Activated CD8-positive, alpha-beta memory T cell treated with anti-CD3 and anti-CD28 coated beads, Interleukin-2, amount 50 U/mL, for 1 hour (primary cell): ENCODE results near the gene ZMIZ1.

Source experiments
- DNase-seq: peaks from one replicate; pipeline ENCODE4 v3.0.0-alpha.2; 2020; ENCODE audit errors: extremely low read depth

The ZMIZ1 gene

GRCh38 chr10:79285315-79286197 is 216.8 kb downstream of the ZMIZ1 start:
- DNase-seq = no peak

GRCh38 chr10:79286318-79286951 is 217.7 kb downstream of the ZMIZ1 start:
- DNase-seq = peak; percentile 62

GRCh38 chr10:79287973-79288723 is 219.4 kb downstream of the ZMIZ1 start:
- no peak for DNase-seq

GRCh38 chr10:79289801-79290200 is 221.0 kb downstream of the ZMIZ1 start:
- DNase-seq = no peak

GRCh38 chr10:79292026-79292766 is 223.4 kb downstream of the ZMIZ1 start:
- DNase-seq = no peak

GRCh38 chr10:79292891-79293746 is 224.4 kb downstream of the ZMIZ1 start:
- no peak for DNase-seq

GRCh38 chr10:79293841-79294581 is 225.2 kb downstream of the ZMIZ1 start:
- no peak for DNase-seq

GRCh38 chr10:79295563-79295962 is 226.8 kb downstream of the ZMIZ1 start:
- no peak for DNase-seq

- DNase-seq = no peak
These were observed 227.7 kb downstream of the ZMIZ1 start for GRCh38 chr10:79296431-79296830.

- DNase-seq = no peak
These were observed 229.9 kb downstream of the ZMIZ1 start for GRCh38 chr10:79298403-79299244.

- DNase-seq = no peak
These were observed 230.9 kb downstream of the ZMIZ1 start for GRCh38 chr10:79299397-79300241.

GRCh38 chr10:79300711-79301110 is 231.9 kb downstream of the ZMIZ1 start:
- DNase-seq = no peak

- no peak for DNase-seq
These were observed 233.2 kb downstream of the ZMIZ1 start for GRCh38 chr10:79301754-79302530.

GRCh38 chr10:79303631-79304478 is 235.1 kb downstream of the ZMIZ1 start:
- no peak for DNase-seq

GRCh38 chr10:79304479-79305087 is 235.8 kb downstream of the ZMIZ1 start:
- DNase-seq = no peak

- no peak for DNase-seq
These were observed 236.7 kb downstream of the ZMIZ1 start for GRCh38 chr10:79305515-79305914.
